ENCODE data around the gene GOLM1. TPM values are rescaled to one million over a fixed set of nuclear protein-coding genes. Genes with fewer than 3 reads are reported as not detected.

The GOLM1 gene
- total and polyA plus RNA-seq, 10 of the 15 experiments (the other 5 are each of a cell fraction or from before 2014, with no cell fraction given): 0.41 to 25.9 (median 18.7) TPM

DNA sequence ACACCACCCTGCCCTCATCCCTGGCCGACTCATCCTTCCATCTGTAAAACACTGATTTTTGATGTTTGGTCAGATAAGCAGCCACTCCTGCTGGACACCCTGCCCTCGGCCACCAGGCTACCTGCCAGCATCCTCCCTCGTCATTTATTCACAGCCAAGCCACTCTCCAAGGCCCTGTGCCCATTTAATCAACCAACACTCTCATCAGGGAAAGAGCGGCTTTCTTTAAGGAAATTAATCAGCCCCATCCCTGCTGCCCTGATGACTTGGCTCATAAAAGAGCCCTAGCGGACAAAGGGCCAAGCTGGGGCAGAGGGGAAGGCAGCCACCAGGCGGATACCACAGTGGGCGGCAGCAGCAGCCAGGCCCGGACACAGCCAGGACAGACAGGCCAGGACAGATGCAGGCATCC lies 52.4 kb downstream of the GOLM1 start:
- intact Hi-C loops (cut with micrococcal nuclease; ENCODE audit: unreplicated experiment) (no loop called here), in situ Hi-C loops (cut with MboI) (no loop called here)
- TF ChIP-seq CREM (IDR thresholded peaks at IDR 0.05; ENCODE audit: low read depth) (no peak), BRCA1 (IDR thresholded peaks at IDR 0.05; ENCODE audit: low read depth, low read length) (no peak), SMARCA5 (IDR thresholded peaks at IDR 0.05) (no peak), NR2C2 (IDR thresholded peaks at IDR 0.05; ENCODE audit: borderline replicate concordance, control insufficient read depth, insufficient read length, low read depth) (no peak), CBX3 (IDR thresholded peaks at IDR 0.05; ENCODE audit: borderline replicate concordance, low read depth) (no peak), NBN (IDR thresholded peaks at IDR 0.05) (no peak), SUZ12 (IDR thresholded peaks at IDR 0.05; ENCODE audit: unreplicated experiment) (no peak), ZNF384 (IDR thresholded peaks at IDR 0.05; ENCODE audit: borderline replicate concordance, low read depth, low read length) (no peak), SPI1 (IDR thresholded peaks at IDR 0.05; ENCODE audit: borderline replicate concordance, insufficient read depth, low read depth, low read length) (no peak), RAD51 (IDR thresholded peaks at IDR 0.05) (no peak), TCF3 (IDR thresholded peaks at IDR 0.05; ENCODE audit: borderline replicate concordance, insufficient read depth, low read depth, low read length) (no peak), JUNB (IDR thresholded peaks at IDR 0.05) (no peak), HDGF (IDR thresholded peaks at IDR 0.05) (no peak), STAT1 (conservative IDR thresholded peaks at IDR 0.05) (no peak), ZBED1 (IDR thresholded peaks at IDR 0.05; ENCODE audit: borderline replicate concordance) (no peak), NFXL1 (IDR thresholded peaks at IDR 0.05; ENCODE audit: borderline replicate concordance) (no peak)
- TF ChIP-seq, protein P1, sequence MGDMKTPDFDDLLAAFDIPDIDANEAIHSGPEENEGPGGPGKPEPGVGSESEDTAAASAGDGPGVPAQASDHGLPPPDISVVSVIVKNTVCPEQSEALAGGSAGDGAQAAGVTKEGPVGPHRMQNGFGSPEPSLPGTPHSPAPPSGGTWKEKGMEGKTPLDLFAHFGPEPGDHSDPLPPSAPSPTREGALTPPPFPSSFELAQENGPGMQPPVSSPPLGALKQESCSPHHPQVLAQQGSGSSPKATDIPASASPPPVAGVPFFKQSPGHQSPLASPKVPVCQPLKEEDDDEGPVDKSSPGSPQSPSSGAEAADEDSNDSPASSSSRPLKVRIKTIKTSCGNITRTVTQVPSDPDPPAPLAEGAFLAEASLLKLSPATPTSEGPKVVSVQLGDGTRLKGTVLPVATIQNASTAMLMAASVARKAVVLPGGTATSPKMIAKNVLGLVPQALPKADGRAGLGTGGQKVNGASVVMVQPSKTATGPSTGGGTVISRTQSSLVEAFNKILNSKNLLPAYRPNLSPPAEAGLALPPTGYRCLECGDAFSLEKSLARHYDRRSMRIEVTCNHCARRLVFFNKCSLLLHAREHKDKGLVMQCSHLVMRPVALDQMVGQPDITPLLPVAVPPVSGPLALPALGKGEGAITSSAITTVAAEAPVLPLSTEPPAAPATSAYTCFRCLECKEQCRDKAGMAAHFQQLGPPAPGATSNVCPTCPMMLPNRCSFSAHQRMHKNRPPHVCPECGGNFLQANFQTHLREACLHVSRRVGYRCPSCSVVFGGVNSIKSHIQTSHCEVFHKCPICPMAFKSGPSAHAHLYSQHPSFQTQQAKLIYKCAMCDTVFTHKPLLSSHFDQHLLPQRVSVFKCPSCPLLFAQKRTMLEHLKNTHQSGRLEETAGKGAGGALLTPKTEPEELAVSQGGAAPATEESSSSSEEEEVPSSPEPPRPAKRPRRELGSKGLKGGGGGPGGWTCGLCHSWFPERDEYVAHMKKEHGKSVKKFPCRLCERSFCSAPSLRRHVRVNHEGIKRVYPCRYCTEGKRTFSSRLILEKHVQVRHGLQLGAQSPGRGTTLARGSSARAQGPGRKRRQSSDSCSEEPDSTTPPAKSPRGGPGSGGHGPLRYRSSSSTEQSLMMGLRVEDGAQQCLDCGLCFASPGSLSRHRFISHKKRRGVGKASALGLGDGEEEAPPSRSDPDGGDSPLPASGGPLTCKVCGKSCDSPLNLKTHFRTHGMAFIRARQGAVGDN (IDR thresholded peaks at IDR 0.05): no peak
- TF ChIP-seq, protein P2, sequence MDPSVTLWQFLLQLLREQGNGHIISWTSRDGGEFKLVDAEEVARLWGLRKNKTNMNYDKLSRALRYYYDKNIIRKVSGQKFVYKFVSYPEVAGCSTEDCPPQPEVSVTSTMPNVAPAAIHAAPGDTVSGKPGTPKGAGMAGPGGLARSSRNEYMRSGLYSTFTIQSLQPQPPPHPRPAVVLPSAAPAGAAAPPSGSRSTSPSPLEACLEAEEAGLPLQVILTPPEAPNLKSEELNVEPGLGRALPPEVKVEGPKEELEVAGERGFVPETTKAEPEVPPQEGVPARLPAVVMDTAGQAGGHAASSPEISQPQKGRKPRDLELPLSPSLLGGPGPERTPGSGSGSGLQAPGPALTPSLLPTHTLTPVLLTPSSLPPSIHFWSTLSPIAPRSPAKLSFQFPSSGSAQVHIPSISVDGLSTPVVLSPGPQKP (IDR thresholded peaks at IDR 0.05; ENCODE audit: low read depth, low read length): no peak
- TF ChIP-seq, protein P3, sequence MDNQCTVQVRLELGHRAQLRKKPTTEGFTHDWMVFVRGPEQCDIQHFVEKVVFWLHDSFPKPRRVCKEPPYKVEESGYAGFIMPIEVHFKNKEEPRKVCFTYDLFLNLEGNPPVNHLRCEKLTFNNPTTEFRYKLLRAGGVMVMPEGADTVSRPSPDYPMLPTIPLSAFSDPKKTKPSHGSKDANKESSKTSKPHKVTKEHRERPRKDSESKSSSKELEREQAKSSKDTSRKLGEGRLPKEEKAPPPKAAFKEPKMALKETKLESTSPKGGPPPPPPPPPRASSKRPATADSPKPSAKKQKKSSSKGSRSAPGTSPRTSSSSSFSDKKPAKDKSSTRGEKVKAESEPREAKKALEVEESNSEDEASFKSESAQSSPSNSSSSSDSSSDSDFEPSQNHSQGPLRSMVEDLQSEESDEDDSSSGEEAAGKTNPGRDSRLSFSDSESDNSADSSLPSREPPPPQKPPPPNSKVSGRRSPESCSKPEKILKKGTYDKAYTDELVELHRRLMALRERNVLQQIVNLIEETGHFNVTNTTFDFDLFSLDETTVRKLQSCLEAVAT (IDR thresholded peaks at IDR 0.05): no peak
- no peak overlapping the region for H3K9ac ChIP-seq (ENCODE audit: control insufficient read depth, insufficient read depth, low read length)
- H3K9me3 ChIP-seq (replicated peaks; ENCODE audit: control insufficient read depth, insufficient read depth, low read length): no peaks in the 10 kb centered on the region
- DNase-seq (ENCODE audit: low read depth, low spot score) (no peak), FAIRE-seq (no peak), ATAC-seq (no peak)
- RAD21 ChIA-PET (ENCODE audit: unreplicated experiment): no interaction called here
- SMC1A ChIA-PET (ENCODE audit: uncharacterized antibody, unreplicated experiment): no interaction called here
- no peak overlapping the region for H3K27ac ChIP-seq (ENCODE audit: control insufficient read depth, insufficient read depth)
- H2AFZ ChIP-seq (ENCODE audit: control insufficient read depth, low read depth, low read length): no peak overlapping the region
- no peaks in the 10 kb centered on the region for H3K4me1 ChIP-seq (ENCODE audit: control insufficient read depth, insufficient read depth, low read length)
- no peaks in the 10 kb centered on the region for H3K36me3 ChIP-seq (ENCODE audit: control insufficient read depth in 2 of 2, insufficient read depth in 2 of 2, low read length in 1 of 2)
- no peaks in the 10 kb centered on the region for H4K20me1 ChIP-seq (ENCODE audit: control insufficient read depth, insufficient read depth)
- no peaks in the 10 kb centered on the region for H3K27me3 ChIP-seq (replicated peaks in 1 of 2; ENCODE audit: control insufficient read depth in 2 of 2, insufficient read depth in 2 of 2, low read length in 1 of 2)
- H3K4me2 ChIP-seq (ENCODE audit: control insufficient read depth, insufficient read depth): no peak overlapping the region
- no peaks in the 10 kb centered on the region for H3K79me2 ChIP-seq (ENCODE audit: control insufficient read depth, insufficient read depth, low read length)
- 67% methylated on average over 8 of the region's 8 CpGs for WGBS (ENCODE audit: insufficient coverage, insufficient replicate concordance, low lambda C conversion rate, missing lambda C conversion rate)
- POLR2A ChIA-PET: interaction anchor here (0.6 kb wide), 1 partner anchor 256 kb away, joined by 3 read pairs; no protein-coding TSS in a partner anchor
- no TSS peak for BruUV-seq (replicated peaks)
- H3K4me3 ChIP-seq: no peak overlapping the region
- CTCF ChIA-PET: no interaction called here
